SIG-M5 (cell line): ENCODE results near the gene RGPD3.

Experiments
- DNase-seq: peaks from one replicate; lab custom pipeline; 2025; lab: John Stamatoyannopoulos, UW

Gene RGPD3

DNA sequence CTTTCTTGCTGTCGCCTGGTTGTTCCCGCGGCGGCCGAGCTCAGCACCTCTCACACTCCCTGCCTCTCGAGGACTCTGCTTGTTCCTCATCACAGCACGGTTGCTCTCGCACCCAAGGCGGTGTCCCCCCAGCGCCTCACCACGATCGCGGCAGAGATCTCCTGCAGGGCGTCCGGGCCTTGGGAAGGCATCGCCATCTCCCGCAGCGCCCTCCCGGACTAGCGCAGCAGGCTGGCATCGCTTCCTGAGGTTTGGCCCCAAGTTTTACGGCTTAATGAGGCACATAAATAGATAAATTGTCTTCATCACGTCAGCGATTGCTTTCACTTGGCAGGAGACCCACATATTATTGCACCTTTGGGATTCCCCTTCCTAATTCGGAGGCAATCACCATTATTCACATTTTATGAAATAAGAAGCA, 125.4 kb downstream of the RGPD3 start:
- no peak for DNase-seq

GRCh38 chr2:106341666-106342065, 126.5 kb downstream of the RGPD3 start:
- DNase-seq: no peak
